Testis (tissue), 2 donors: ENCODE results near the gene PRELP.

ENCODE experiments used
- CTCF ChIP-seq, 3 experiments: fragments of 450-650 bp in 2 of 3; fragments of 200-600 bp in 1 of 3; sonication (generic) in 1 of 3; IDR thresholded peaks; one replicate each; pipeline ENCODE4 v1.5.1; 2016 to 2019; ENCODE audit warnings: antibody characterized with exemption in 3 of 3, mild to moderate bottlenecking in 2 of 3, moderate library complexity in 1 of 3
- POLR2A ChIP-seq: fragments of 450-650 bp; IDR thresholded peaks from one replicate; pipeline ENCODE4 v1.6.1; 2017; ENCODE audit warnings: antibody characterized with exemption, mild to moderate bottlenecking, moderate library complexity

- TF ChIP-seq CTCF (IDR thresholded peaks at IDR 0.05) (no peak), POLR2A (no peak)
Observed at GRCh38 chr1:203461717-203462116, 13.9 kb upstream of the PRELP start.
